HG03457 (cell line): Measurements from ENCODE around the gene AVPR1B.

Experiments
- ATAC-seq: cut with Tn5 transposase; IDR thresholded peaks from one replicate; pipeline ENCODE4 v1.9.1; 2021; ENCODE audit warnings: moderate number of reproducible peaks; ENCODE audit not compliant: unreplicated experiment

The AVPR1B gene, protein sequence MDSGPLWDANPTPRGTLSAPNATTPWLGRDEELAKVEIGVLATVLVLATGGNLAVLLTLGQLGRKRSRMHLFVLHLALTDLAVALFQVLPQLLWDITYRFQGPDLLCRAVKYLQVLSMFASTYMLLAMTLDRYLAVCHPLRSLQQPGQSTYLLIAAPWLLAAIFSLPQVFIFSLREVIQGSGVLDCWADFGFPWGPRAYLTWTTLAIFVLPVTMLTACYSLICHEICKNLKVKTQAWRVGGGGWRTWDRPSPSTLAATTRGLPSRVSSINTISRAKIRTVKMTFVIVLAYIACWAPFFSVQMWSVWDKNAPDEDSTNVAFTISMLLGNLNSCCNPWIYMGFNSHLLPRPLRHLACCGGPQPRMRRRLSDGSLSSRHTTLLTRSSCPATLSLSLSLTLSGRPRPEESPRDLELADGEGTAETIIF

DNA sequence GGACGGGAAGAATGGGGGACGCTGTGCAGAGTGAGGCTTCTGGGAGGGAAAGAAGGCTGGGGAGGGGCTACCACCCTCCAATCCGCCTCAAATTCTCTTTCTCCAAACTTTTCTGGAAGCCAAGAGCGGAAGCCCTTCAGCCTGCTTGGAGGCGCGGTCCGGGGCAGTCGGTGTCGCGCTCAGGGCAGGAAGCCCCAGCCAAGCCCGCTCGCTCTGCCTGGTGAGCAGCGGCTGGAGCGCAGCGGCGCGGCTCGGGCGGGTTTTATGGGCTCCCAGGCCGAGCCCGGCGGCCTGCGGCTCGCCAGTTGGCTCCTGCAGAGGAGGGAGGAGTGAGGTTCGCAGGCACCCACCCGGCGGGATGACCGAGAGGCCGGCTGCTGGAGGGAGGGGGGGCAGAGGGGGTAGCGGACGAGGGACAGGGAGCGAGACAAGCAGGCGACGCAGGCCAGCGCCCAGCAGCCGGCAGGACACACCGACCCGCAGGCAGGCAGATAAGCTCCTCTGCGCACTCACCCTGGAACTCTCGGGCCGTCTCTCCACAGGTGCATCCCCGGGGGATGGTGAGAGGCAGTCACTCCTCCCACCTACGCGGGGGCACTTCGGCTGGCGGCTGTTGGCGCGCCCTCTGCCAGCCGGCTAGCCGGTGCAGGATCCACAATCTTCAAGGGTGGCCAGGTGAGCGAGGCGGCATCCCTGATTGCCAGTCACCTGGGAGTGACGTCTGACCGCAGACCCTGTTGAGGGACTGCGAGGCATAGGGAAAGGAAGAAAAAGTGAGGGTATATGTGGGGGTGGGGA, at the start of gene AVPR1B:
Gene AVPR1B (minus strand): TSS at position 238 of the 798 bp plus-strand sequence. CDS start 498 bp downstream, outside the sequence.
- no peak for ATAC-seq

DNA sequence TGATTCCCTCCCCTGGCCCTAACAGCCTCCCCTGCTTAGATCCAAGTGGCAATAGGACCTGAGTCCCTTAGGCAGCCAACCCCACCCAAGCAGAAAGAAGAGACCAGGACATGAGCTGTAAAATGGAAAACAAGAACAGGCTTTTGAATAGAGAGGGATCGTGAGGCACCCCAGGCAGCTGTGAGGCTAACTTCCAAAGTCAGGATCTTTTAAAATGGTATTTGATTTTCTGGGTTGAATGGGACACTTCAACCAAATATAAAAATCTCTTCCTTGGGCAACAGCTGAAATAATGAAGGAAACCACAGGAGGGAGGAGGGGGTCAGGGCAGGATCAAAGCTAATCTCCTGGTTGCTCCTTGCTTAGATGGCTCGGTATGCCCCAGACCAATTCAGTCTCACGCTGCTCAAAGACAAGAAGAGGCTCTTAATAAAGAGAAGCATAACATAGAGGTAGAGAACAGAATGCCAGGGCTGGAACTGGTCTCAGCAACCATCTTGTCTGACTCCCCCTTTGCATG, 28.6 kb upstream of the AVPR1B start:
- no peak for ATAC-seq

DNA sequence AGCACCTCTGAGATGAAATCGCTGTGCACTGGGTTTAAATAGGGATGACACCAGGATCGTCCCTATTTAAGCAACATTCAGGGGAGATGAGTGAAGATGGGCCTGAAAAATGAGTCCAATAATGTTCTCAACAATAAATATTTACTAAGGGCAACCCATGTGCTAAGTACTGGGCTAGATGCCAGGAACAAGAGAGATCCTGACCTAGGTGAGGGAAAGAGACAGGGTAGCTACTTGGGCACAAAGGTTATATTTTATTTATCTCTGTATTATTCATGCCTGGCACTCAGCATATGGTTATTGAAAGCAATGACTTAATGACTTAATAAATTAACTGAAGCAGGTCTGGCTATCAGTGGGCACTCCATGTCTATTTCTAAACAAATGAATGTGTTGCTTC, 27.4 kb upstream of the AVPR1B start:
- no peak for ATAC-seq

DNA sequence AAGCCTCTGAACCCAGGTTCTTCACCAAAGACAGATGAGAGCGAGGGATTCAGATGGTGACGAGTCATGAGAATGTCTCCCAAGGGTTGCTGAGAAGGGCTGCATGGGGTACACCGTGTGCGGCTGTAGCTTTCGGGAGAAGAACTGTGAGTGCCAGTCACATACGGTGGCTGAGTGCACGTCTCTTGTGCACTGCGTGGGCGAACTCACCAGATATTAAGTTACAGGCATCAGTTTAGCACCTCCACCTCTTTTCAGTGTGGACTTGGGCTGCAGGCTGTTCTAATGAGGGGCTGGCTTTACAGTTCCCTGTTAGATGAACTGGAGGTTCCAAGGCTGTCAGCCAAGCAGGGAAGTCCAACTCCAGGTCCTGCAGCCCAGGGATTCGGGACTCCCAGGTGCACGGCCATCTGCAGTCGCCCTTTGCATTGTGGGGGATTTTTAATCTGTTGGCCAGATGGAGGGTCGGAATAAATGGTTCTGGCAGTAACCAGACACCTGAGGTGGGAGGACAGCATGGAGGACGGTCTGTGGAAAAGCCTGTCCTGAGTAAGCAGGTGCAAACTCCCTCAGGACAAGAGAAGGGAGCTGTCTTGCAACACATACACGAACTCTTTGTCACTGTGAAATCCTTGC, 26.5 kb upstream of the AVPR1B start:
- ATAC-seq, result no peak

DNA sequence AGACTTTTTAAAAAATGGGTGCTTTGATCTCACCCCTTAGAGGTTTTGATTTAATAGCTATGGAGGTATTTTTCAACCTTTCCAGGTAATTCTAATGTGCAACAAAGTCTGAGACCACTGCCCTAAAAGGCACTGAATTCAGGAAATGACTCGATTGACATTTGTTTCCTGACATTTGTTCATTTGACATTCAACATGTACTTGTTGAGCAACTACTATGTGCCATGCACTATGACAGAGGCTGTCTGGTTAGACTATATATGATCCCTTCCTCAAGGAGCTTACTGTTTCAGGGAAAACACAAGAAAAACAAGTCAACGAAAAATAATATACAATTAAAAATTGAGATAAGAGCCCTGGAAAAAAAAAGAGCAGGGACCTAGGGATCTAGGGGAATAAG, 25.6 kb upstream of the AVPR1B start:
- ATAC-seq, result no peak

DNA sequence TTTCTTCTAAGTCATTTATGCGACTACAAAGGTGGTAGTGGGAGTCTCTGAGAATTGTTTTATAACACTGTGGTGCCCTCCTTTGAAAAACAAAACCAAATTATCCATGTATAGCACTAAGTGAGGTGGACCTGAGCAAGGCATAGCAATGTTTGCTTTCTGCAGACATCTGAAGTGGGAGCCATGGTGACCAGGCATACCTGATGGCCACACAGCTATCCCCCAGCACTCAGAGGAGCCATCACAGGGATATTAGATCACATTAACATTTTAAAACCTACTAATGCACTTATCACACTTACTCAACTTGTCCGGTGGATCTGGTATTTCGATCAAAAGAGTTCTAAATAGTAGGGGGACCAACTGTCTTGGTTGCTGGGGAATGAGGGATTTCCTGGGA, 24.8 kb upstream of the AVPR1B start:
- ATAC-seq, result no peak

DNA sequence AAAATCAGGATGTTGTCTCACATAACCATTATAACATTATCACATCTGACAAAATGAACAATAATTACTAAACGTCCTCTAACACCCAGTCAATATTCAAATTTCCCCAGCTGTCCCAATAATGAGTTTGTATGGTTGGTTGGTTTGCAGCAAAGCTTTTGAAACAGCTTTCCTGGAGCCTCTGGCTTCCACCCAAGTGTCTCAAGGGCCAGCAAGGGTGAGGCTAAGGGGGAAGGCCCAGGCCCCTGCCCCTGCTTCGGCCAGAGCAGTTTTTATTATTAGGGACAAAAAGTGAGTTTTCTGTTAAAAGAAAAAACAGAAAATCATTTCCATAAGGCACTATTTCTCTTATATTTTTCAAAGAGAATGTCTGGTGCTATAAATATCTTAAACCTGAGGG, 19.1 kb upstream of the AVPR1B start:
- no peak for ATAC-seq

DNA sequence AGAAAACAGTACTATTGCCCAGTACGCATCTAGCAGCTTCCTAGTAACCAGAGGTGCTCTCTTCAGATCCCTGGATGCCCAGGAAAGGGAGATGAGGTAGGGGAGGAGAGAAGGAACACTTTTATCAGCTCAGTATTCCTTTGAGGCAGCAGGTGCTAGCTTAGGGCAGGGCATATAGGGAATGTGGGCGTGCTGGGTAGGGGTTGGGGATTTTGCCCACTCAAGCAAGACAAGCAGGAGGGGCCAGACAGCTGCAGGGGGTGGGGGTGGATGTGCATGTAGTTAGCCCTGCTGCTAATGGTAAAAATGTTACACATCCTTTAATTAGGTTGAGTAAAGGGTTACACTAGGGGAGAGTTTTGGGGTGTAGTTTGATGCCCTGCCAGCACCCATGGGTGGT, 18.1 kb upstream of the AVPR1B start:
- no peak for ATAC-seq

DNA sequence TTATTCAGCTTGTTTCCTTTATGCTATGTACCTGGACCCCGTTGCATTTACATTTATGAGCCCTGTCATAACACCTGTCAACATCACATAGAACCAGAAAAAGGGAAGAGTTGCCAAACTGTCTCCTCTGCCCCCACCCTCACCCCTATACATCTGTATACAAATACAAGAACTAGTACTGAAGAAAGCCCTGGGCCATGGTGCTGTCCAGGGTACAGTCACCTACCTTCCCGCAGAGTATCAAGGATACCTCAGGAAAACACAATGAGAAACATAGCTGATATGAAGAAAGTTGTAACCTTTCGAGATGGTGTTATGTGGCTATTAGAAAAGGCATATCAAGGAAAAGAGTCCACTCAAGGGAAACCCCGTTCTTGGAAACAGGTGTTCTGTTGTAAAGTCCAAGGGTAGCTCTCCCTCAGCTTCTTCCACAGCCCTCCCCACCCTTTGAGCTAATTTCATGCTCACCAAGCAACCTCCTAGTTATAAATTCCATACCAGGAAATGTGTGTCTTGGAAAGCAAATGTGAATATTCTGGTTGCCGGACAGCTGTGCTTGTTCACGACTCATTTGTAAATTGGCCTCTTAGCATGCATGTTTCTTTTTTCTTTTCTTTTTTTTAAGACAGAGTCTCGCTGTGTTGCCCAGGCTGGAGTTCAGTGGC, 16.7 kb upstream of the AVPR1B start:
- no peak for ATAC-seq

DNA sequence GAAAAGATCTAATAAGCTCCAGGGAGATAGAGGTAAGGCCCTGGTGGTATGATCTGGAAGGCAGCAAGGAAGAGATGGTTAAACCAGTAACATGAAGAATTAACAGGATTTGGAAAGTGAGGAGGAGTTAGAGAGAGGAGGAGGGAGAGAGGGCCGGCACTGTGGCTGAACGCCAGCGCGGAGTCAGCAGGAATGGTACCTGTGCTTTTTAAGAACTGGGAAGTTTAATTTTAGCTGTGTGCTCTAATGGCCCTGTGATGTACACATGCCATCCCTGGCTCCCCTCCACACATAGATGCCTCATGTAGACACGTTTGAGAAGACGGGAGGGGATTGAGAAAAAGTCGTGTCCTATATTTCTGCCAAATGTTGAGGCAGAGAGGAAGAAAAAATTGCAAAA, 13.8 kb upstream of the AVPR1B start:
- no peak for ATAC-seq

DNA sequence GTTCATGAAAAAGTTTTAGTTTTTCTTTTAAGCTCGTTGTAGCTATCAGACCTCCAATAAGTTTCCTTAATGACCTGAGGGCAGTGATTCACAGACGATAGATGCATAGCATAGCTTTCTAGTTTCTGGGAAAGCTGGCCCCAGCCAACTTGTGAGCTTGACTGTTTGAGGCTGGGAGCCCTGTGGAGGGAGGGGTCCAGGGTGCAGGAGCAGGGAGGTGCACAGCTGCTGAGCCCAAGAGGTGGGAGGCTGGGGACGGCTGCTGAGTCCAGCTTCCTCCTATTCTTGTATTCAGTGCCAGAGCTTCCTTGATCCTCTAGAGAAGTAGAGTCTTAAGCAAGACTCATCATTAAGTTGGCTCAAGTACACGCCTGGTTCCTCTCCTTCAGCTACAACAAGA, 11.0 kb upstream of the AVPR1B start:
- no peak for ATAC-seq

DNA sequence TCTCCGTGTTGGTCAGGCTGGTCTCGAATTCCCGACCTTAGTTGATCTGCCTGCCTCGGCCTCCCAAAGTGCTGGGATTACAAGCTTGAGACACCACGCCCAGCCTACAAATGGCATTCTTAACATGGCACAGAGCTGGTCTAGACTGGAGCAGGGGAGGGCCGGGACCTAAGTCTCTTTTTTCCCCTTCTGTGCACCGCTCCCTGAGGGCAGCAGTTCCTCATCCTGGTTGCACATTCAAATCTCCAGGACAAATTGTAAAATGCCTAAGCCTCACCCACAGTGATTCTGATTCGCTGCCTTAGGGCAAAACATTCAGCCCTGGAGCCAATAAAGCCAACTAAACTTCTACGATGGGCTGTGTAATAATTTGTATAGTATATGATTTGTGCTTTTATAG, 10.1 kb upstream of the AVPR1B start:
- no peak for ATAC-seq

DNA sequence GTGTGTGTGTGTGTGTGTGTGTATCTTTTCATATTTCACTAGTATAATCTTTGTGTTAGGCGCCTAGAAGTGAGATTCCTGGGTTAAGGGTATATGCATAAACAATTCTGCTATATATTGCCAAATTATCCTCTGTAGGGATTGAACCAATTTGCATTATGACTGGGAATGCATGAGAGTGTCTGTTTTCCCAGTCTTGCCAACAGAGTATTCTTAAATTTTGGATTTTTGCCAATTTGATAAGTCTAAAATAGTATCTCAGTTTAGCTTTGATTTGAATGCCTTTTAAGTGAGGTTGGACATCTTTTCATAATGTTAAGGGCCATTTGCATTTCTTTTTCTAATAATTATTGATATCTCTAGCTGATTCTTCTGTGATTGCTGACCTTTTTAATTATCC, 8.2 kb upstream of the AVPR1B start:
- ATAC-seq, result no peak

DNA sequence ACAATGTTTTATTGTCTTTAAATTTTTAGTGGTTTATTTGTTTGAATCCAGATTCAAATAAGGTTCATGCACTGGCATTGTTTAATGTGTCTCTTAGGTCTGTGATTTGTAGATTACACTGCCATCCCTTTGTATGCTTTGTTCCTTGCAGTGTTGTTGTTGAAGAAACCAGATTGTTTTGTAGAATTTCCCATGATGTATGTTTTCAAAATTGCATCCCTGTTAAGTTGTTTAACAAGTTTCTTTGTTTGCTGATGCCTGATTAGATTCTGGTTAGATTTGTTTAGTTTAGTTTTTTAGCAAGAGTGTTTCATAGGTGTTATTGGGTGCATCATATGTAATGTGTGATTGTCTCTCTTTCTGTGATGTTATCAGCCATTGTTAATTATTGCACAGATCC, 5.5 kb upstream of the AVPR1B start:
- no peak for ATAC-seq

DNA sequence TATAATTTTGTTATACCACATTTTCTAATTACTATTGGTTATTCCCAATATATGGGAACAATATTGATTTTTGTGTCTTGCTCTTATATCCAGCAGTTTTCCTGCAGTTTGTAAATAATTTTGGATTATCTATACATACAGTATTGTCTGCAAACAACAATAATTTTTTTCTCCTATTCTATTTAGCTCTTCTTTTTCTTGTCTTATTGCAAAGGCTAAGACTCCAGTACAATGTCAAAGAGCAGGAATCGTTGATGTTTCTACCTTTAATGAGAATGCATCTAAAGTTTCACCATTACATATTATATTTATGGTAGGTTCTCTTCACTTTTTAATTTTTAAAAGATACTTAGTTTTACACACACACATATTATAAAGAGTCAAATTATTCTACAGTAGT, 4.1 kb upstream of the AVPR1B start:
- no peak for ATAC-seq

DNA sequence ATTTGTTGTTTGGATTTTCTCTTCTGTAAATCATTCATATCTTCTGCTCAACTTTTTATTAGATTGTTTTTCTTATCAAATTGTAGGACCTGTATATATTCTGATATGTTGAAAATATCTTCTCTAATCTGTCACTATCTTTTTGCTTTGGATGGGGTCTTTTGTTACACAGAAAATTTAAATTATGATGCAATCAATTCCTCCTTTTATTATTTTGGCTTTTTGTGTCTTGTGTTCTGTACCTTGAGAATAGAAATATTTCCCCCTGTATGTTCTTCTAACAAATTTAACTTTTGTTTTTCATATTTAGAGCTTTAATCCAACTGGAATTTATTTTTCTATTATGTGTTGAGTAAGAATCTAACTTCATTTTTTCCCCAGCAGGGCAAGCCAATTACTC, 3.2 kb upstream of the AVPR1B start:
- ATAC-seq, result no peak

DNA sequence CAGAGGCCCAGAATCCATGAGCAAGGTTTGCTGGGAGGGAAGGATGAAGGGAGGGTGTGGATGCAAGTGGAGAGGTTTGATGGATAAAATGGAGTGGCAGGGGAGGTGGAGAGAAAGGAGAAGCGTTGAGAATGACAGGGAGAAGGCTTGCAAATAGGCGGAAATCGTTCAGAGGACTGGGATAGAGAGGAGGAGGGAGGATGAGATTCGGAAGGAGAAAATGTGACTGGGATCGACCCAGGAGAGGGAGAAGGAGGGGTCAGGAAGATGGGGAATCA, 376 bp downstream of the AVPR1B start:
- ATAC-seq, result no peak

DNA sequence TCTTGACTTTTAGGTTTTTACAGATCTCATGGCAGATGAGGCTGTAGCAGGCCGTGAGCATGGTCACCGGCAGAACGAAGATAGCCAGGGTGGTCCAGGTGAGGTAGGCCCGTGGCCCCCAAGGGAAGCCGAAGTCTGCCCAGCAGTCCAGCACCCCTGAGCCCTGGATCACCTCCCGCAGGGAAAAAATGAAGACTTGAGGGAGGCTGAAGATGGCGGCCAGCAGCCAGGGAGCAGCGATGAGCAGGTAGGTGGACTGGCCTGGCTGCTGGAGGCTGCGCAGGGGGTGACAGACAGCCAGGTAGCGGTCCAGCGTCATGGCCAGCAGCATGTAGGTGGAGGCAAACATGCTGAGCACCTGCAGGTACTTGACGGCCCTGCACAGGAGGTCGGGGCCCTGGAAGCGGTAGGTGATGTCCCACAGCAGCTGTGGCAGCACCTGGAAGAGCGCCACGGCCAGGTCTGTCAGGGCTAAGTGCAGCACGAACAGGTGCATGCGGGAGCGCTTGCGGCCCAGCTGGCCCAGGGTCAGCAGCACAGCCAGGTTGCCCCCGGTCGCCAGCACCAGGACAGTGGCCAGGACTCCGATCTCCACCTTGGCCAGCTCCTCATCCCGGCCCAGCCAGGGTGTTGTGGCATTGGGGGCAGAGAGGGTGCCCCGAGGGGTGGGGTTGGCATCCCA, 856 bp downstream of the AVPR1B start:
- ATAC-seq, result no peak

DNA sequence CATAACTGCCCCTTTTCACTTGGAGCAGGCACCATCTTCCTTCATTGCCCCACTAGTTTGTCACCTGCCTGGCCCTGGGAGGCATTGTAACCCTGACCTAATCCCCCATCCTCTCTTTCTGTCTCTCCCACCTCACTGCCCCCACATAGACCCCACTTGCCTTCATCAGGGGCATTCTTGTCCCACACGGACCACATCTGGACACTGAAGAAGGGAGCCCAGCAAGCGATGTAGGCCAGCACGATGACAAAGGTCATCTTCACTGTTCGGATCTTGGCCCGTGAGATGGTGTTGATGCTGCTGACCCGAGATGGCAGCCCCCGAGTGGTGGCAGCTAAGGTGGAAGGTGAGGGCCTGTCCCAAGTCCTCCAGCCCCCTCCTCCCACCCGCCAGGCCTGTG, 1.4 kb downstream of the AVPR1B start:
- no peak for ATAC-seq

DNA sequence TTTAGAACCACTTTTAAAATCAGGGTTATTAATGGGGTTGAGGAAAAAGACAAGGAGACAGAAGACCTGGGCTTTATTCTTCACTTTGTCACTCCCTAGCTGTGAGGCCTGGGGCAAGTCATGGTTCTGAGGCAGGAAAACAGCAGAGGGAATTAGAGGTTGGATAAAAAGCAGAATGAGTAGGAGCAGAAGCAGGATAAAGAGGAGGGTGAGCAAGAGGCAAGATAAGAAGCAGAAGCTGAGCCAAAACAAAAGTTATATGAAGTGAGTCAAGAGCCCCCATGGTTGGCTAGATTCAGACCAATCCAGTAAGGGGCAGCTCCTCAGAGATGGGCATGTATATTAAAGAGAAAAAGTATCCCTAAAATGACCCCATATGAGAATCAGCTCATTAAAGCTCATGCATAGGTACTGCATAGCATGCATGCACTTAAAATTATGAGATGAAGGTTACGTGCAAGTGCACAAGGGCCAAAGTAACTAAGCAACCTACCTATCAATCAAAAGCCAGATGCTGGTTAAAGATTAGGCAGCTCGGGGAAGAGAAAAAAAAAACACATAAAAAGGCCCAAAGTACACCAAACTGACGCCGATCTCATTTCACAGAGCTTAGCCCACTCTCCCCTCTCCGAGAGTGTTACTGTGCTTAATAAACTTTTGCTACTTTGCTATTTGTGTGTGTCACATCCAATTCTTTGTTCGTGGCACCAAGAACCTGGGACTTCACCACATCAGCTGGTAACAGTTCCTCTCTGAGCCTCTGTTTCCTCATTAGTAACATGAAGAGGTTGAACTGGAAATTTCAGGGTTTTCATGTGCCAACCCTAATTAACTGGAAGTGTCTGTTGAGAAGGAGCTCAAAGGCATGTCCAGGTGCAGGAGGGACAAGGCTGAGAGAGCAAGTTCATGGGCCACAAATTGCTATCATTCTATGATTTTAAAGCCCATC, 2.2 kb downstream of the AVPR1B start:
- no peak for ATAC-seq
